HG02678 (cell line): ENCODE results near the gene THADA.
"Not testable (repeated sequence)": the region's sequence is repeated elsewhere in the genome, so short reads cannot be mapped to it uniquely, and the experiment has no call there.

Experiments
- ATAC-seq: cut with Tn5 transposase; IDR thresholded peaks from one replicate; pipeline ENCODE4 v1.9.1; 2021; ENCODE audit warnings: mild to moderate bottlenecking, moderate library complexity; ENCODE audit not compliant: unreplicated experiment

The THADA gene

DNA sequence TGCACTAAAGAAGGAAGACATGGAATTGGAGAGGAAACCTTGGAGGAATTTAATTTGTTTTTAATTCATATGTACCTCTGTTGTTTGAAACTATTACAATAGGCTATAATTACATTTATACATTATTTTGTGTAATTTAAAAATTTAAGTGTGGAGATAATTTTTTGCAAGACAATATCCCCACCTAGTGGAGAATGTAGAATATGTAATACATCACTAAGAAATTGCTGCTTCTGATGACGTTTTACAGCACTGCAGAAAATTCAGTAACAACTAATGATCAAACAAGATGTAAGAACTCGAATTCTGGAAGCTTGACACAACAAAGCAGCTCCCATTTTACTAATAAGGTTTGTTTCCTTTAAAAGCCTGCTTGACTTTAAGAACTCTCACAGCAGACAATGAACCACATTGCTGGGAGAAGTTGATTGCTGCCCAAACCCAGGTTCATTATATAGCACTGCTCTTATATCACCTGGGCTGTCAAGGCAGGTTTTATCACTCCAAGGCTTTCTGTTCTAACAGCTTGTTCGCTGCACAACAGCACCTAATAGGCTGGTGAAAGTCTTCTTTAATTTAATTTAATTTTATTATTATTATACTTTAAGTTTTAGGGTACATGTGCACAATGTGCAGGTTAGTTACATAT is 53.4 kb downstream of the THADA start:
- no peak for ATAC-seq

DNA sequence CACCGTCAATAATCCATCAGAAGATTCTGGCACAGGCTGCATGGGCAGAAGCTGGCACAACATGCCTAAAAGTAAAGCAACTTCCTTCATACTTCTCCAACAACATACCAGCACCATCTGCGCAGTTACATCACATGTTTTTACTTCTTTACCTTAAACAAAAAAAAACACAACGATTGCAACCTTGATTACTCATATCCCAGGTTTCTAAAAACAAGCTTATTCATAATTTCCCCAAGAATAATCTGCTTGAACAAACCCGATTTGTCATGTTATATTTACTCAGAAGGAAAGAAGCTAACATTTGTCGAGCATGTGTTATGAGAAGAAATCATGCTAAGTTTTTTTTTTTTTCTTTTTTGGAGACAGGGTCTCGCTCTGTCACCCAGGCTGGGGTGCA is 54.7 kb downstream of the THADA start:
- no peak for ATAC-seq

DNA sequence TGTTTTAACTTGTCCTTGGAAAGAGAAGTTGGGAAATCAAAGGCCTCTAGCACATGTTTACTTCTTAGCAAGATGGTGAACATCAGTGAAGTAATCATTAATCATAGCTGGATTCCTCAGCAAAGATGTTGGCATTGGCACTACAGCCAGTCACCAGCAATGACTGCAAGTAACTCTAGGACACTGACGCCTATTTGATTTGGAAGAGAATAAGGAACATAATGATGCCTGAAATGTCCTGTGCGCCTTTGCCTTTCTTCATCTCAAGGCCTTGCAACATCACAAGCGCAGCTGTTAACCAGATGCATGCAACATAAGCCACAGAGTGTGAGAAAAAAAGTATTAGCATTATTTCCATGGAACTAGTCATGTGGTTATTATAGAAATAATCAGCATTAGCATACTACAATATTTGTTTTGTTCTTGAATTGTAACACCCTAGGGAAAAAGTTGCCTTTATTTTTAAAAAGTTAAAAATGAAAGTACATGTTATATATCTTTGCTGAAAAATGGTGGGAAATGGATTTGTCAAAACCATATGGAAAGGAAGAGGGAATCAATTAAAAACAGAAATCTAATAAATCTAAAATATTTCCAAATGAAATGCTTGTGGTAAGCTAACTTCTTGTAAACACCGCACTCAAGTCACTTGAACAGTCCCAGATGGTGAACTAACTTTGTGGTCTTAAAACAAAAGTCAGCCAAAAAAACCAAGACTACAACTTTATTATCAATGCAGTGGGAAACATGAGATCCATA is 55.6 kb downstream of the THADA start:
- ATAC-seq: no peak

DNA sequence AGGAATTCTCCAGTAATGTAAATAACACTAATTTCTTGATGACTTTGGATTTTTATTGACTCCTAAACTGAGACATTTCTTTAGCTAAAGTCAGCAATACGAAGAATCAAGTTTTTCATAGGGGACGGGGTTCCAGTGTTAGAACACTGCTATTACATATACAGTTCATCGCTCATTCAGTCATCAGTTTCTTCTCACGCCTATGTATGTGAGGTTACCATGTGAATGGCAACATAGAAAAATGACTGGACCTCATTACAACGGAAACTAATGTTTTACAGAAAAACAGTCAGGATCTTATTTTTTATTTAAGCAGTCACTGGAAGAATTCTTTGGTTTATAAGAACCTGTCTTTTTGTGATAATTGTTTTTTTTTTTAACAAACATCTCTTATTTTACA is 56.4 kb downstream of the THADA start:
- no peak for ATAC-seq

DNA sequence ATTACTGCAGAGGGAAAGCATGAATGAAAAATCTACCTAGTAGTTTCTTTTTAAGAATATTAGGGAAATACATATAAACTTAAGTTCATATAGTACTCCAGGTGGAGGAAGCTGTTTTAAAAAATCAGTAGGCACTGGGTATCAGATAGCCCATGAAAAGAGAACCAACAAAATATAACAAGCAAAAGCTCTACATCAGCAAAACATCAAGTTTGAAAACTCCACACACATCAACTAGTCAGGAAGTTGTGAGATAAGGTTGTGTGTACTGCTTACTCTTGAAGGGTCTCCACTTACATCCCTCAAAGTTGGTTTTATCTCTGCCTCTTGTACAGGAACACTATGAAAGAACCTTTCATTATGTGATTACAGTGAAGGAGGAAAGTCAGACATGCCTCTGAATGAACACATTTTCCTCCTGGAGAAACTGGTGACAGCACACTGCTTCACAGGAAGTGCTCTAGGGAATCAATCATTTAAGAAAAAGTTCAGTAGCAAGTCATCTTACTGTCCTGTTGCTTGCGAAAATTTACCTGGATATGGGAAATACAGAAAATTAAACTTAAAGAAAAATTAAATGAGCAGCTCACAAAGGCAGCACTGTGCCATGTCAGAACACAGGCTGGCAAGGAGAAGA is 57.7 kb downstream of the THADA start:
- ATAC-seq: no peak

DNA sequence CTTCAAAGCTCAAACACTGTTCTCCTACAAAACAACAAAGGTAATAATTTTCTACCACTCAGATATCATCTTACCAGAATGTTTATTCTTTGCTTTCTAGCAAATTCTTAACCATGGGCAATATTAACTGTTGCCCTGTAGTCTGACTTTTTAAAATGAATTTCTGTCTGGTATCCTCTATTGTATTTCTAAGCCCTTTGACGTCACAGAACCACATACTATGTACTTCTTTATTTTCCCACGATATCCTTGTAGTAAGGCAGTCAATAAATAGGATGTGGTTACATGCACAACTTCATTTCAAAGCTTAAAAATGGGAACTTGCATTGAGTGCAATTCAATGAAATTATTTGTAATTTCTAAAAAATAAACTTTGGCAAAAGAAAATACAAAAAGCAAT is 58.7 kb downstream of the THADA start:
- ATAC-seq: no peak

DNA sequence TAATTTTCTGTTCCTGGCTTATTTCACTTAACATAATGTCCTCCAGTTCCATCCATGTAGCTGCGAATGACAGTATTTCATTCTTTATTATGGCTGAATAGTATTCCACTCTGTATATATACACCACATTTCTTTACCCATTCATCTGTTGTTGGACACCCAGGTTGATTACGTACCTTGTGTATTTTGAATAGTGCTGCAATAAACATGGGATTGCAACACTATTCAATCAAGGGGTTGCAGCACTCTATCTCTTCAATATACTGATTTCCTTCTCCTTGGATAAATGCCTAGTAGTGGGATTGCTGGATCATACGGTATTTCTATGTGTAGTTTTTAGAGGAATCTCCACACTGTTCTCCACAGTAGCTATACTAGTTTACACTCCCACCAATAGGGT is 61.3 kb downstream of the THADA start:
- ATAC-seq: no peak

DNA sequence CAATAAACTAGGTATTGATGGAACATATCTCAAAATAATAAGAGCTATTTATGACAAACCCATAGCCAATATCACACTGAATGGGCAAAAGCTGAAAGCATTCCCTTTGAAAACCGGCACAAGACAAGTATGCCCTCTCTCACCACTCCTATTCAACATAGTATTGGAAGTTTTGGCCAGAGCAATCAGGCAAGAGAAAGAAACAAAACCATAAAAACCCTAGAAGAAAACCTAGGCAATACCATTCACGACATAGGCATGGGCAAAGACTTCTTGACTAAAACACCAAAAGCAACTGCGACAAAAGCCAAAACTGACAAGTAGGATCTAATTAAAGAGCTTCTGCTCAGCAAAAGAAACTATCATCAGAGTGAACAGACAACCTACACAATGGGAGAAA is 63.3 kb downstream of the THADA start:
- not testable (repeated sequence) for ATAC-seq

DNA sequence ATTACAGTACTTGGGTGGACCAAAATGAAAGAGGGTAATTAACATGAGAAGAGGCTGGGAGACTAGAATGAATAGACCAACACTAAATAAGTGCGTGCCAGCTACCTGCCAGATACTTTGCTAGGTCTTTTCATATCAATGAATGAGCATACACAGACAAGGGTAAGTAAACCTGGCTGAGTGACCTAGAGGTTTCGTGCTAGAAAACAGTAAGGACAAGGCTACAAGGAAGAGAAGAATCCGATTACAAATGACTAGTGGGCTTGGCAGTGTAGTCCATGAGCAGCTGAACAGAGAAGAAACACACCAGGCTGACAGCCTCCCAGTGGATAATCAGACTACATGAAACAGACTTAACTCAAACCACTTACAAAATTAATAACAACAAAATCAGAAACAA is 64.6 kb downstream of the THADA start:
- no peak for ATAC-seq

DNA sequence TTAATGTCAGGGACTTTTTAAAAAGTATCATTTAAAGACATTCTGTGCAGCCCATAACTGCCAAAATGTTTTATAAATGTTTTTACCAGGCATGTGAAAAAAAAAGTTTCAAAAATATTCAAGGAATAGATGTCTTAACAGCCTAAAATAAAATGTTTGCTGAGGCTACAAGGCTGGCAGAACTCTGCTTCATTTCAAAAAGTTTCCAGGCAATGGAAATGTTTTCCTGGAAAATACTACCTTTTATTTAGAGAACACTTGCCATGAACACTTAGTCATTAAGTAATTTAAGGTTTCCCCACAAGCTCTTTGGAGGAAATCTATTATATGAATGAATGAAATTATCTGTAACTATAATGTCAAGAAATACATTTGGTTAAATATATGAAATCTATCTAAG is 68.8 kb downstream of the THADA start:
- no peak for ATAC-seq

DNA sequence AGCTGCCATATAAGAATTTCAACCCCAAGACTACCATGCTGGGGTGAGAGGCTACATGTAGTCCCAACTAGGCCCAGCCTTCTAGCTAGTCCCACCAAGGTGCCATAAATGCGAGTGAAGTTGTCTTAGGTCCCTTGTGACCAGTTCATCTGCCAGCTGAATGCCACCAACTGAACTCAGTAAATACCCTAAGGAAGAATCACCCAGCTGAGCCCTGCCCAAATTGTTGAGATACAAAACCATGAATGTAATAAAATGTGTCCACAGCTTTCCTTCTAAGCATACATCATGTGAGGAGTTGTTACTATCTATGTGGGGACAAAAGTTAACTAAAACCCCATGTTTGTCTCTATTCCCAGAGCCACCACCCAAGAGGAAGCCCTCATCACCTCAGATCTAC is 70.3 kb downstream of the THADA start:
- no peak for ATAC-seq

DNA sequence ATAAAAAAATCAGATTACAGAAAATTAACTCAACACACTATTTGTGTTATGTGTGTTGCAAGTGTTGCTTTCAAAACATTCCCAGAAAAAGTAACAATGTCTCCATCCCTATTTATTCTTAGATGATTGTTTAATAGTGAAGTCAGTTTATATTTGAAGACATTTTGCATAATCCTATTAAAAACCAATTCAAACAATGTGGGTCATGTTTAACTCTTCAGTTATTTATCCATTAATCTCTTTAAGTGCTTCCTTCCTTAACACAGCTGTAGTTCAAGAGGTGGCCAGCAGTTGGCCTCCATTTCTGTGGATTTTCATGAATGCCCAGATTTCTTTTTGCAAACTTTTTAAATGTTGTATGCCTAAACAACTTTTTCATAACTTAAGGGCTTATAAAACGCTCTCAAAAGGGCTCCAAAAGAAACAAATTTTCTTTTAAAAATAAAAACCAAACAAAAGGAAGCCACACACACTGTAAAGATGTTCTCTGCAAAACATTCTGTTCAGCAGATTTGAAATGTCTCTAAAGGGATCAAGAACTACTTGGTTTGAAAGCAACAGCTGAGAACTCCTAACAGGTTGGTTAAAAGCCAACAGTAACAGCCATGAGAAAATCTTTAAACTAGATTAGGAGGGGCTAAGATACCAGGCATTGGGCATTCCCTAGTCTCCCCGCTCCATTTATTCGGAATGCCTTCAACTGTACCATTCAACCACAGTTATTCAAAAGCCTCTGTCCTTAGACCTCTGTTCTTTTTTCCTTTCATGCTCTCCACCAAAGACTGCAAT is 71.5 kb downstream of the THADA start:
- no peak for ATAC-seq

DNA sequence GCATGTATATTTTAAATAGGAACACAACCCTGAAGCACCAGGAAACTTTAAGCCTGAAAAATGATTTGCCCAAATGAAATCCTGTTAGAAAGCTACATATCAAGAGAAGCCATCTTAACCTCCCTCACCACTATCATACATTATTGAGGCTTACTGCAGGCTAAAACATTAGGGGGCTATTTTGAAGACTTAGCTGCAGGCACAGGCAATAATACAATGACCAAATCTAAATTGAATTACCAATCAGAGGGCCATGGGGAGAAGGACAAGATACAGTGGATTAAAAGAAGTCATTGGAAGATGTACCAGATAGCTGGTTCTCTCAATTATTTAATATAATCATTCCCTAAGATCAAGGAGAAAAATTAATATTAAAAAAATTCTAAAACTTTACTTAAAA is 73.7 kb downstream of the THADA start:
- no peak for ATAC-seq

DNA sequence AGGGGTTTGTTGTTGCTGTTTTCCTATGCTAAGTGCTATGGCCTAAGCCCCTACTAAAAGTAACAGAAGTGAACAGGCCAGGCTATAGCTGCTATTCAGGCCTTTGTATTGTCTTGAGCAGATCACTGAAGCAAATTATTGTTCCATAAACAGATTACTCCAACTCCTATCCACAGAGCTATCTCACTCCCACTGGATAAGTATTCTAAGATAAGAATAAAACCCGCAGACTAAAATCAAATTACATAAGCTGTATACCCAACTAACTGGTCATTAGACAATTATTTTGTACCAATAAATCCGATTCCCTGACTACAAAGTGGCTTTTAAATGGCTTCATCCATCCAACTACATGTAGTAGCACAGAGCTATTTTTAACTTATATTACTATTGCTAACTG is 74.3 kb downstream of the THADA start:
- no peak for ATAC-seq

DNA sequence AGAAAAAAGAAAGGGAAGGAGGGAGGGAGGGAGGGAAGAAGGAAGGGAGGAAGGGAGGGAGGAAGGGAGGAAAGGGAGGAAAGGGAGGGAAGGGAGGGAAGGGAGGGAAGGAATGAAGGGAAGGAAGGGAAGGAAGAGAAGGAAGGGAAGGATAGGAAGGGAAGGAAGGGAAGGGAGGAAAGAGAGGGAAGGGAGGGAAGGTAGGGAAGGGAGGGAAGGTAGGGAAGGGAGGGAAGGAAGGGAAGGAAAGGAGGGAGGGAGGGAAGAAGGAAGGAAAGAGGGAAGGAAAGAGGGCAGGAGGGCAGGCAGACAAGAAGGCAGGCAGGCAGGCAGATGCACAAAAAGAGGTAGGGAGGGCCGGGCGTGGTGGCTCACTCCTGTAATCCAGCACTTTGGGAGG is 74.9 kb downstream of the THADA start:
- no peak for ATAC-seq

DNA sequence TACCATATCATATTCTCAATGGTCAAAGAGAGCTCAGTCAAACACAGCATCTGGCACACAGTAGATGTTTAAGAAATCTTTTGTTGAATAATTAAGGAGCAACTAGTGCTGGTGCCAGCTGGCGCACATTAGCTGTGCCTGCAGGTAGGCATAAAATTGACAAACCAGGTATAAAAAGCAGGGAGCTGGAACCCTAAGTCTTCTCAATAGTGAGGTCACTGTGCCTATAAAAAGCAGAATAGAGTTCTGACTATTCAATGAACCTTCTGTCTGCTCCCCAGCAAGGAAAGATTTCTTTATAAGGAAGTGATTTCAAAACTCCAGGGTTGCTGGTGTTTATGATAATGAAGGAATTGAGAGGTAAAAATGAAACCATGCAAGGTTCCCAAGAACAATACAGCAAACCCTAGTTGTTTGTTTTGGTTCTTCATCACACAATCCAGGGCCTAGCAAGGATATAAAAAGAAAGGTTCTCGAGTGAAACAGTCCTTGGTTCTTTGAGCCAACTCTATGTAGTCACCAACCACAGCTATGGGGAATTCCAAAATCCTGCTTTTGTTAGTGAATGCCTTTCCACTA is 76.1 kb downstream of the THADA start:
- no peak for ATAC-seq

DNA sequence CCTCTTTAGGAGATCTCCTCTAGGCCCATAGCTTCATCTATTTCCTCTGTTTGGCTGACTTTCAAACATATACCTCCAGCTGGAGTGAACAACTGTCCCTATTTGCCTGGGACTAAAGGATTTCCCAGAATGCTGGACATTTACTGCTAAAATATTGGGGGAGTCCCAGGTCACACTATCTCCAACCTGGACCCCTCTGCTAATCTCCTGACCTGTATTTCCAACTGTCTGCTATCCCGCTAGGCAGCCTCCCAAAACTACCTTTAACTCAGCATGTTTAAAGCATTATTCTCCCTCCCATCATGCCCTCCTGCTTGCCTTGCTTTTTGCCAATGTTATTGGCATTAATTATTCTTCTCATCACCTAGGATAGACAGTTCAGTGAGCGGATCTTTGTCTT is 77.1 kb downstream of the THADA start:
- ATAC-seq: no peak

DNA sequence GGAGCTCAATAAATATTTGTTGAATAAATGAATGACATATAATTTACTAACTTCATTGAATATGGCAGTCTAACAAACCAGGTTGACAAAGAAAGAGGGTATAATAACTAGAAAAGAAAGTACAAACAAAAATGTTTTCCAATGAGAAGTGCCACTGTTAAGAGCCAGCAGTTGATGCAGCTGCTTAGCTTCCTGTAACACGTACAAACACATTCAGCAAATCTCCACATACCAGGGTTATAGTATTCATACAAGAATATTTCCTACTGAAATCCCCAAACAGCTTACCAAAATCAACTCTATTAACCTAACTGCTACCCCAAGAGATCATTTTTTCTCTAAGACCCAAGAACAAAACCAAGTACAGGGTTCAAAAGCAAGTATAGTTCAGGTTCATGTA is 77.7 kb downstream of the THADA start:
- no peak for ATAC-seq

DNA sequence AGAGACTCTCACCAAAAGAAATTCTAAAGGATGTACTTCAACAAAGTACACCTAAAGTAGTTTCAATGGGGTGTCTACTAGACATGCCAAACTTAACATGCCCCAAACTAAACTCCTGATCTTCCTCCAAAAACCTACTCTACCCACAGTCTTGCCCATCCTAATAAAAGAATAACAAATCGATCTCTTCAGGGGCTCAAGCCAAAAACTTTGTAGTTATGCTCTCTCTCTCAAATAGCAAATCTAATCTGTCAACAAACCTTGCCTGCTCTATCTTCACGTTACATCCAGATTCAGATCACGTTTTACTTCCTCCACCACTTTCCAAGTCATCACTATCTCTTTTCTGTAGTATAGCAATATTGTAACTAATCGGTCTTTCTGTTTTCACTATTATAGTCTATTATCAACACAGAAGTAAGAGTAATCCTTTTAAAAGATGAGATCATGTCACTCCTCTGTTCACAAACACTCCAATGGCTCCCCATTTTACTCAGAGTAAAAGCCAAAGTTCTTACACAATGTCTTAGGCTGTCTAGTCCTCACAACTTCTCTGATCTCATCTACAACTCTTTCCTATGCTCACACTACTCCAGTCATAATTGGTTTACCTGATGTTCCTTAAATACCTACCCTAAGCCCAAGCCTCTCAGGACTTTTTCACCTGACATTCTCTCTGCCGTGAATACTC is 79.9 kb downstream of the THADA start:
- no peak for ATAC-seq

DNA sequence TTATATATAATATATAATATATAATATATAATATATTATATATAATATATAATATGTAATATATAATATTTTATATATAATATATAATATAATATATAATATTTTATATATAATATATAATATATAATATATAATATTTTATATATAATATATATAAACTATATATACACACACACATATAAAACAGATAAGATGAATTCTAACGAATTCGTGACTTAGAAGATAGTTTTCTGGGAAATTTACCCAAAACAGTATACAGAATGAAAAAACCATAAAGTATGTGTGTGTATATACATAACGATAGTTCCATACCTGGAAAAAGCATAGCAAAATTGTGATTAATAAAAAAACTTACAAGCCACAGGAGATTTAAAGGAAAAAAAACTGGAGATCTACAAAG is 80.6 kb downstream of the THADA start:
- no peak for ATAC-seq

DNA sequence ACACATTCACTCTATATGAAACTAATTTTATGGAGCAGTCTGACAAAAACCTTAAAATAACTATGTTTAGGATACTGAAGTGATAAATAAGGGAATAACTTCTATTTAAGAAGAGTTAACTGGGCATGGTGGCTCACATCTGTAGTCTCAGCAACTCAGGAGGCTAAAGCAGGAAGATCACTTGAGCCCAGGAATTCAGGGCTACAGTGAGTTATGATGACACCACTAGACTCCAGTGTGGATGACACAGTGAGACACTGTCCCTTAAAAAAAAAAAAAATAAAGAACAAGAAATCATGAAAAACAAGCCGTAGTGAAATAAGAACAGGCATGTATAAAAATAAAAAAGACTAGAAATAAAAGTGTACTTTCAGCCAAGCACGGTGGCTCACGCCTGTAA is 82.0 kb downstream of the THADA start:
- ATAC-seq: no peak
